ENCODE measurements around the gene S100A10.

S100A10 gene

GRCh38 chr1:151985768-151986167, 7.9 kb downstream of the S100A10 start:
- DNase-seq = no peak

GRCh38 chr1:151985270-151985669, 8.4 kb downstream of the S100A10 start:
- no peak for DNase-seq

GRCh38 chr1:151984313-151984956, 9.2 kb downstream of the S100A10 start:
- DNase-seq = peak; percentile 45

- DNase-seq = no peak
Measured at GRCh38 chr1:151982300-151983005, 11.2 kb downstream of the S100A10 start.

- no peak for DNase-seq
Measured at GRCh38 chr1:151981178-151981525, 12.5 kb downstream of the S100A10 start.

- no peak for DNase-seq
Measured at GRCh38 chr1:151980287-151981177, 13.1 kb downstream of the S100A10 start.

- DNase-seq = no peak
Measured at GRCh38 chr1:151978922-151979321, 14.7 kb downstream of the S100A10 start.

- DNase-seq = no peak
Measured at GRCh38 chr1:151977662-151978230, 15.9 kb downstream of the S100A10 start.

GRCh38 chr1:151976858-151977257, 16.8 kb downstream of the S100A10 start:
- DNase-seq = no peak

- DNase-seq = no peak
Measured at GRCh38 chr1:151976015-151976343, 17.7 kb downstream of the S100A10 start.

- no peak for DNase-seq
Measured at GRCh38 chr1:151975311-151976014, 18.2 kb downstream of the S100A10 start.

GRCh38 chr1:151972542-151973248, 21.0 kb downstream of the S100A10 start:
- no peak for DNase-seq

GRCh38 chr1:151970626-151971025, 23.0 kb downstream of the S100A10 start:
- no peak for DNase-seq

GRCh38 chr1:151970128-151970527, 23.5 kb downstream of the S100A10 start:
- no peak for DNase-seq

GRCh38 chr1:151968791-151969399, 24.8 kb downstream of the S100A10 start:
- no peak for DNase-seq

GRCh38 chr1:151968058-151968457, 25.6 kb downstream of the S100A10 start:
- DNase-seq = peak; percentile 83

GRCh38 chr1:151967091-151967490, 26.6 kb downstream of the S100A10 start:
- DNase-seq = no peak

GRCh38 chr1:151966061-151966460, 27.6 kb downstream of the S100A10 start:
- no peak for DNase-seq

GRCh38 chr1:151964510-151964909, 29.1 kb downstream of the S100A10 start:
- no peak for DNase-seq

- DNase-seq = no peak
Measured at GRCh38 chr1:151963288-151963687, 30.4 kb downstream of the S100A10 start.

GRCh38 chr1:151961833-151962232, 31.8 kb downstream of the S100A10 start:
- DNase-seq = no peak
